OCI-LY1 (cell line): ENCODE data around the gene NEURL1B.
"Not testable (repeated sequence)": the region's sequence is repeated elsewhere in the genome, so short reads cannot be mapped to it uniquely, and the experiment has no call there.

Experiments
- H2AFZ ChIP-seq: fragments of 200-600 bp; sonication (generic), shearing (Covaris generic); 2 replicates; pipeline ENCODE4 v1.6.0; 2014; ENCODE audit warnings: antibody characterized with exemption, mild to moderate bottlenecking, low read length
- H3F3A ChIP-seq: fragments of 200-600 bp; sonication (generic), shearing (Covaris generic); 2 replicates; pipeline ENCODE4 v1.6.0; 2014; ENCODE audit warnings: mild to moderate bottlenecking, antibody characterized with exemption, low read length, moderate library complexity; ENCODE audit not compliant: insufficient read depth
- H3K27ac ChIP-seq: fragments of 200-600 bp; sonication (generic); 2 replicates; pipeline ENCODE4 v1.5.1; 2014; ENCODE audit warnings: low read length, mixed run types, mild to moderate bottlenecking, low read depth; ENCODE audit not compliant: poor library complexity, severe bottlenecking
- H3K27me3 ChIP-seq: fragments of 200-600 bp; sonication (generic); 2 replicates; pipeline ENCODE4 v1.6.0; 2014; ENCODE audit warnings: antibody characterized with exemption, mild to moderate bottlenecking, low read length, moderate library complexity; ENCODE audit not compliant: insufficient read depth
- H3K36me3 ChIP-seq: fragments of 200-600 bp; sonication (generic); 2 replicates; pipeline ENCODE4 v1.6.1; 2014; ENCODE audit warnings: mild to moderate bottlenecking, antibody characterized with exemption, low read length, moderate library complexity, mixed read lengths; ENCODE audit not compliant: insufficient read depth
- H3K4me1 ChIP-seq: fragments of 200-600 bp; sonication (generic); 2 replicates; pipeline ENCODE4 v1.5.1; 2014; ENCODE audit warnings: mild to moderate bottlenecking, low read length, moderate library complexity; ENCODE audit not compliant: insufficient read depth, severe bottlenecking
- H3K4me2 ChIP-seq: fragments of 200-600 bp; sonication (generic), shearing (Covaris generic); 2 replicates; pipeline ENCODE4 v1.6.1; 2014; ENCODE audit warnings: low read length
- H3K4me3 ChIP-seq: fragments of 200-600 bp; sonication (generic); 2 replicates; pipeline ENCODE4 v1.5.1; 2014; ENCODE audit warnings: low read length, low read depth, mild to moderate bottlenecking, mixed read lengths; ENCODE audit not compliant: poor library complexity, severe bottlenecking
- H3K79me2 ChIP-seq: fragments of 200-600 bp; shearing (Covaris generic); 2 replicates; pipeline ENCODE4 v1.6.1; 2016; ENCODE audit warnings: mixed run types, low read length, mixed read lengths; ENCODE audit not compliant: insufficient read depth
- H3K9ac ChIP-seq: fragments of 200-600 bp; sonication (generic), shearing (Covaris generic); 2 replicates; pipeline ENCODE4 v1.6.1; 2014; ENCODE audit warnings: mild to moderate bottlenecking, low read length, mixed read lengths
- H3K9me2 ChIP-seq: fragments of 200-600 bp; sonication (generic), shearing (Covaris generic); 2 replicates; pipeline ENCODE4 v1.6.1; 2014; ENCODE audit warnings: low read depth, mild to moderate bottlenecking, low read length, mixed read lengths
- H3K9me3 ChIP-seq: fragments of 200-600 bp; shearing (Covaris generic); 2 replicates; pipeline ENCODE4 v1.6.1; 2014; ENCODE audit warnings: low read length, mixed read lengths
- H4K20me1 ChIP-seq: fragments of 200-600 bp; sonication (generic), shearing (Covaris generic); 2 replicates; pipeline ENCODE4 v1.6.0; 2016; ENCODE audit warnings: mild to moderate bottlenecking, low read length; ENCODE audit not compliant: insufficient read depth
- CTCF ChIP-seq: fragments of 200-600 bp; sonication (generic), shearing (Covaris generic); IDR thresholded peaks from 2 replicates; pipeline ENCODE4 v1.5.1; 2017; ENCODE audit warnings: mild to moderate bottlenecking, antibody characterized with exemption, low read length, moderate library complexity, mixed read lengths
- EZH2 ChIP-seq: fragments of 200-600 bp; sonication (generic), shearing (Covaris generic); IDR thresholded peaks from 2 replicates; pipeline ENCODE4 v1.8.0; 2017; ENCODE audit warnings: borderline replicate concordance, mixed run types, mild to moderate bottlenecking, antibody characterized with exemption, low read length, moderate library complexity, mixed read lengths

Gene NEURL1B

GRCh38 chr5:172648013-172648381 lies 6.9 kb downstream of the NEURL1B start:
- Histone ChIP-seq H3F3A (no peaks in the 10 kb centered on the region), H3K4me3 (no peak overlapping the region), H3K79me2 (no peaks in the 10 kb centered on the region), H3K27me3 (no peaks in the 10 kb centered on the region; the same call in 1 of the 2 replicates), H3K27ac (no peak overlapping the region), H4K20me1 (no peaks in the 10 kb centered on the region), H3K4me1 (no peaks in the 10 kb centered on the region), H3K9ac (no peak overlapping the region), H3K9me3 (no peaks in the 10 kb centered on the region), H2AFZ (no peak overlapping the region), H3K4me2 (no peak overlapping the region), H3K9me2 (no peaks in the 10 kb centered on the region), H3K36me3 (no peaks in the 10 kb centered on the region)
- no peak for TF ChIP-seq EZH2
- no peak for TF ChIP-seq CTCF

GRCh38 chr5:172648755-172649154 lies 7.7 kb downstream of the NEURL1B start:
- Histone ChIP-seq H2AFZ (no peak overlapping the region), H3K9ac (no peak overlapping the region), H3K4me2 (no peak overlapping the region), H3K4me1 (no peaks in the 10 kb centered on the region), H4K20me1 (no peaks in the 10 kb centered on the region), H3K79me2 (no peaks in the 10 kb centered on the region), H3F3A (no peaks in the 10 kb centered on the region), H3K36me3 (no peaks in the 10 kb centered on the region), H3K4me3 (no peak overlapping the region), H3K9me3 (no peaks in the 10 kb centered on the region), H3K27ac (no peak overlapping the region), H3K9me2 (no peaks in the 10 kb centered on the region), H3K27me3 (no peaks in the 10 kb centered on the region; the same call in 1 of the 2 replicates)
- TF ChIP-seq CTCF (no peak), EZH2 (no peak)

- H2AFZ ChIP-seq, H3K4me2 ChIP-seq, H3F3A ChIP-seq, H4K20me1 ChIP-seq, H3K9me2 ChIP-seq, H3K27ac ChIP-seq, H3K4me3 ChIP-seq, H3K27me3 ChIP-seq, H3K36me3 ChIP-seq, H3K4me1 ChIP-seq, H3K79me2 ChIP-seq, H3K9ac ChIP-seq, H3K9me3 ChIP-seq: not testable (repeated sequence)
Observed at GRCh38 chr5:172656496-172656895, 15.4 kb downstream of the NEURL1B start.

GRCh38 chr5:172657524-172658233 lies 16.6 kb downstream of the NEURL1B start:
- not testable (repeated sequence) for H3K9me2 ChIP-seq, H3K4me3 ChIP-seq, H3K4me1 ChIP-seq, H3K27me3 ChIP-seq, H3K36me3 ChIP-seq, H4K20me1 ChIP-seq, H3K4me2 ChIP-seq, H3K79me2 ChIP-seq, H3K9me3 ChIP-seq, H3K27ac ChIP-seq, H2AFZ ChIP-seq, H3F3A ChIP-seq, H3K9ac ChIP-seq
